Urothelium cell line (cell line): ENCODE results near the gene PRKCA.
"Not testable (repeated sequence)": the region's sequence is repeated elsewhere in the genome, so short reads cannot be mapped to it uniquely, and the experiment has no call there.

Experiments
- DNase-seq: peaks from one replicate; pipeline ENCODE4 v3.0.0; 2011; ENCODE audit warnings: low spot score, mixed read lengths
- FAIRE-seq: peaks from 2 replicates; lab custom pipeline; 2011; peaks lifted over from hg19 to GRCh38; lab: Jason Lieb, UNC

Gene PRKCA

DNA sequence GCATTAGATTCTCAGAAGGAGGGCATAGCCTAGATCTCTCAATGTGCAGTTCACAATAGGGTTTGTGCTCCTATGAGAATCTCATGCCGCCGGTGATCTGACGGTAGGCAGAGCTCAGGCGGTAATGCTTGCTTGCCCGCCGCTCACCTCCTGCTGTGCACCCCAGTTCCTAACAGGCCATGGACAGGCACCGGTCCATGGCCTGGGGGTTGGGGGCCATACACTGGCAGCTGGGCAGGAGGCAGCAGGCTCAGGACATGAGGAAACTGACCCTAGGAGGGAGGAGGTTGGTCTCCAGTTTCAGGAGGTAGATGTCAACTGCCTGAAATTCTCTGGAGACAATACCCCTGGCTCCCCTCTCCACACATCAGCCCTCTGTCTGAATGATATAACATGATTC lies 287.5 kb downstream of the PRKCA start:
- FAIRE-seq = no peak
- no peak for DNase-seq

DNA sequence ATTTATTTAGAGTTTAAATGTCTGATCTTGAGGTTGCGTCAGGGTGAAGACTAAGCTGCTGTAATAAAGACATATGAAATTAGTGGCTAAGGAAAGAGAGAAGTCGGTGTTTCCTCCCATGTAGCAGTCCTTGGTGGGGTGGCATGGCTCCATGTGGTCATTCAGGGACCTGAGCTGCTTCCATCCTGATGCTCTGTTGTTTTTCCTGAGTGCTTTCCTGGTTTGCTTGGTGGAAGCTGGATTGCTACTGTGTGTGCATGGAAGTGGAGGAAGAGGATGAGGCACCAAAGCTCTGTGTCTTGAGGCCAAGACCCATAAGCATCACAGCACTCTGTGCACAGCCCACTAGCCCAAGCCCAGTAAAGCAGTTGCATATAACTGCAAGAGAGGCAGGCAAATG lies 290.7 kb downstream of the PRKCA start:
- DNase-seq (no peak), FAIRE-seq (no peak)

DNA sequence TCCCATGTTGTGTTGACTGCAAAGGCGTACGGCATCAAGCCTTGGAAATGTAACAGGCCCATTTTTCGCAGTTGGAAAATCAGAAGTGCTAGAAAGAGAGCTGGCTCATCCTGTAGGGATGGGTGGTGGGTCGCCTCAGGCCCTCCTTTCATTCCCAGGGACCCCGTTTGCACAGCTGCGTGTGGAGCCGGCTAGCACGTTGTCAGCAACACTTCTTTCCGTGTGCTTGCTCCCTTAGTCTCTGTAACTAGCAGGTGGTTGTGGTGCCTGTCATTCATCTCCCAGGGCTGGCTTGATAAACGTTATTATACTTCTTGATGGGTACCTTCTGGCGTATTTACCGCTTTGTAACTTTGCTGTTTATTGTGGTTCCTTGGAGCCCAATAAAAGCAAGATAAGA lies 293.5 kb downstream of the PRKCA start:
- FAIRE-seq (no peak), DNase-seq (no peak)

GRCh38 chr17:66602659-66603384 lies 300.4 kb downstream of the PRKCA start:
- DNase-seq (no peak), FAIRE-seq (no peak)

- FAIRE-seq (no peak), DNase-seq (no peak)
Observed at GRCh38 chr17:66604376-66604775, 302.0 kb downstream of the PRKCA start.

DNA sequence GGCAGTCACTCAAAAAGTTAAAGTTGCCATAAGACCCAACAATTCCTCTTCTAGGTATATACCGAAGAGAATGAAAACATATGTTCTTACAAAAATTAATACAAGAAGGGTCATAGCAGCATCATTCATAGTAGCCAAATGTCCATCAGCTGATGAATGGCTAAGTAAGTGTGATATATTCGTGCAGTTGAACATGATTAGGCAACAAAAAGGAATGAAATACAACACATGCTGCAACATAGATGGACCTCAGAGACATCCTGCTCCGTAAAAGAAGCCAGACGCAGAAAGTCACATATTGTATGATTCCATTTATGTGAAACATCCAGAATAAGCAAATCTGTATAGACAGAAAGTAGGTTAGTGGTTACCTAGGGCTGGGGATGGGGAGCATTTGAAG lies 303.1 kb downstream of the PRKCA start:
- FAIRE-seq (no peak), DNase-seq (no peak)

DNA sequence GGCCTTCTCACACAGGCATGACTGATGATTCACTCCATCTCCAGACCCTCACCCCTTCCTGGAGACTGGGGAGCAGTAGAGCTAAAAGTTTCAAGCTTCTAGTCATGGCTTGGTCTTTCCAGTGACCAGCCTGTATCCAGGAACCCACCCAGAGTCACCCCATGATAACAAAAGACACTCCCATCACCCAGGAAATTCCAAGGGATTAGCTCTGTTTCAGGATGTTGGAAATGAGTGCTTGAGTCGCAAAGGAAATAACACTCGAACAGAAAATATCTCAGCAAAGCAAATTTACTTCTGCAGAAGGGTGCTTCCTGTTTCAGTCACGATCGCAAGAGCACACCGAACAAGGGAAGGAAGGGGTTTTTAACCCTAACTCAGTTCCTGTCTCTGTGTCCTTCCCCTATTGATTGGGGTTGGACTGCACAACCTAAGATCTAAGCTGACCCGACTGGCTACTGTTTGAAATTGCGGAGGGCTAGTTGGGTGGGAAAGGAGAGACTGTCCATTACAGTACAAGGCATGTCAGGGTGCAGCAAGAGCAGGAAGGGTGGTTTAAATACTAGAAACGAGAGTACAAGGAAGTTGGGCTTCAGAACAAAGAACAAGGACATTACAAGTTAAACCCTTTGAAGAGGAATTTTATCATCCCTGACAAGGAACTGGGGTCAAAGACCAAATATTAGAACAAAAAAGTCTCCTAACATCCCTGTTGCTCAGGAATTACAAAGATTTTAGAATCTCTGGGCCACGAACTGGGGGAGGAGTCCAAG lies 308.1 kb downstream of the PRKCA start:
- no peak for DNase-seq
- no peak for FAIRE-seq

- DNase-seq (no peak), FAIRE-seq (no peak)
Observed at GRCh38 chr17:66611397-66611796, 309.0 kb downstream of the PRKCA start.

DNA sequence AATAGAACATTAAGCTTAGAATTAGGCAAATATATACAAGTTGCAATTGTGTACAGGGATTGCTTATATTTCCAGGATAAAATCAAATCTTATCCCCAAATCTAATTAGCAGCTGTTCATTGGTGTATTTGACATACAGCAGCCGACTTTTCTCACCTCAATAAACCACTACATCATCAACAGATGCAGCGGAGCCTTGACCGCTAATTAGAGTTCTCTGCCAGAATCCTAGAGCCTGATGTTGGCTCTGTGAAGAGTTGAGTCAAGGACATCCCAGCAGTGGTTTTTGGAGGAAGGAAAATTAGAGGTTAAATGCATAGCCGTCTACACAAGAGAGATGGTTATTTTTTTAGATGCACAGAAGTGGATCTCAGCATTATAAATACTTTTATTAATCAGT lies 310.6 kb downstream of the PRKCA start:
- FAIRE-seq (no peak), DNase-seq (no peak)

DNA sequence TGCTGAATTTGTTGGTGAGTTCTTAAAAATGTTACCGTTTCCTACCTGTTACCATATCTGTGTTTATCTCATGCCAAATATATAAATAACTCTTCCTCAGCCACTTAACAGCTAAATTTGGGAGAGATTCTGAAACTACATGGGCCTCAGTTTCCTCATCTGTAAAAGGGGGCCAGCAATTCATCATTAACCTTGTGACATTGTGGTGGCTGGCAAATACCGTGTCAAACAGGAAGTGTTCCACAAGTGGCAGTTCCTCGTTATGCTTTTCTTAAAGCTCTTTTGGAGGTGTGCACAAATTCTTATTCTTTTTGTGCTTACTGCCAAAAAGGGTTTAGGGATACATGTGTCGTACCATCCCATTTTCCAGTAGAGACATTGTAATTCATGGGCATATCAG lies 312.1 kb downstream of the PRKCA start:
- DNase-seq = no peak
- FAIRE-seq = no peak

- DNase-seq (no peak), FAIRE-seq (no peak)
Observed at GRCh38 chr17:66619206-66619605, 316.8 kb downstream of the PRKCA start.

- DNase-seq (no peak), FAIRE-seq (no peak)
Observed at GRCh38 chr17:66620528-66620927, 318.1 kb downstream of the PRKCA start.

DNA sequence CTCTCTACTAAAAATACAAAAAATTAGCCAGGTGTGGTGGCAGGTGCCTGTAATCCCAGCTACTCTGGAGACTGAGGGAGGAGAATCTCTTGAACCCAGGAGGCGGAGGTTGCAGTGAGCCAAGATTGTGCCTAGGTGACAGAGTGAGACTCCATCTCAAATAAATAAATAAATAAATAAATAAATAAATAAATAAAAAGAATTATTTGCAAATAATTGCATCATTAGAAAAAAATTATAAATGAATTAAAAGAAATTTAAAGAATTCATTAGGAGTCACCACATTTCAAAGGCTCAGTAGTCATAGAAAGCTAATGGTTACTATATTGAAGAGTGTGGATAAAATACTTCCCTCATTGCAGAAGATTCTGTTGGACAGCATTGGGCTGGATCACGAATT lies 322.2 kb downstream of the PRKCA start:
- FAIRE-seq, DNase-seq: not testable (repeated sequence)

DNA sequence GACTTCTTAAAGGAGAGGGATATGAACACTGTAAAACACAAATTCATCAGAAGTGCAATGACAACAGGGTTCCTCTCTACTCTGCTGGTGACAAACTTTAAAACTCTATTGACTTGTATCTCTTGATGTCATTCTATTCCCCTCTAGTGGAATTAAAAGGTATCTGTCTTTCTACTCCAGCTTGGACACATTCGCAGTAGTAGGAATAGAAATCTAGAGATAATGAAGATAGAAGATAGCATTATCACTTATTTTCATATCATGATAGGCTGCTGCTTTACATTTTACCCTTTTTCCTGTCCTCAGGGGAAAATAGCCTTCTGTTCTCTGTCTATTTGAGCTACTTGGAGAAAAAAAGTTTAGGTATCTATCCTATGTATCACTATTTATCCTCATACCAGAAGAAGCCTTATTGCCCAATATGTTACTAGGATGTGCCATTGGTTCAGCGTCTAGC lies 322.9 kb downstream of the PRKCA start:
- FAIRE-seq (no peak), DNase-seq (peak; percentile 53)

- FAIRE-seq = no peak
- DNase-seq = no peak
Observed at GRCh38 chr17:66627985-66628384, 325.6 kb downstream of the PRKCA start.

DNA sequence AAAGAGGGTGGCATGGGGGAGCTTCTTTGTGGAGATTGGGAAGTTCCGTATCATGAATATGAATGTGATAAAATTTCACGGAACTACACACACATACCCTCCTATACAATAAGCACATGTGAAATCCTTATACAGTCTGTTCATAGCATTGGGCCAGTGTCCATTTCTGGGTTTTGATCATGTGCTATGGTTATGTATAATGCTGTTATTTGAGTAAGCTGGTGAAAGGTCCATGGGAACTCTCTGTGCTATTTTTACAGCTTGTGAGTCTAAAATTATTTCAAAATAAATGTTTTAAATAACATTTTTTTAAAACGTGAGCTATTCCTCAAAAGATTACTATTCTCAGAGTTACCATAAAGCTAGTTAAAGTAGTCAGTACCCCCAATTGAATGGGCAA lies 327.3 kb downstream of the PRKCA start:
- DNase-seq = no peak
- no peak for FAIRE-seq

DNA sequence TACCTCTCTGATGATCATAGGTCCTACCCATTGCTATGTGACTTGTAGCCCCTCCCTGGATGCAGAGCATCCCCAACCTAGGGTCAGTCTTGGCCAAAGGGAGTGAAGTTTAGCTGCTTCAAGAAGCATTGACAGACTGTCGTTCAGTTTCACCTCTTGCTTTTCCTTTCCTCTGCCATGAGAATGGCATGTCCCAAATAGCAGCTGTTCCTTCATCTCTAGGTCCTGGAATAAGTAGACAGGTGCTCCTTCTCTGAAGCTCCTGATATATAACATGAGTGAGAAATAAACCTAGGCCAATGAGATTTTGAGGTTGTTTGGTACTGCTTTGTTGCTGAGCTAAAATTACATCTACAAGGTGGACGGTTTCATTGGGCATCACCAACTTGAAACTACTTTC lies 328.0 kb downstream of the PRKCA start:
- FAIRE-seq (no peak), DNase-seq (no peak)

DNA sequence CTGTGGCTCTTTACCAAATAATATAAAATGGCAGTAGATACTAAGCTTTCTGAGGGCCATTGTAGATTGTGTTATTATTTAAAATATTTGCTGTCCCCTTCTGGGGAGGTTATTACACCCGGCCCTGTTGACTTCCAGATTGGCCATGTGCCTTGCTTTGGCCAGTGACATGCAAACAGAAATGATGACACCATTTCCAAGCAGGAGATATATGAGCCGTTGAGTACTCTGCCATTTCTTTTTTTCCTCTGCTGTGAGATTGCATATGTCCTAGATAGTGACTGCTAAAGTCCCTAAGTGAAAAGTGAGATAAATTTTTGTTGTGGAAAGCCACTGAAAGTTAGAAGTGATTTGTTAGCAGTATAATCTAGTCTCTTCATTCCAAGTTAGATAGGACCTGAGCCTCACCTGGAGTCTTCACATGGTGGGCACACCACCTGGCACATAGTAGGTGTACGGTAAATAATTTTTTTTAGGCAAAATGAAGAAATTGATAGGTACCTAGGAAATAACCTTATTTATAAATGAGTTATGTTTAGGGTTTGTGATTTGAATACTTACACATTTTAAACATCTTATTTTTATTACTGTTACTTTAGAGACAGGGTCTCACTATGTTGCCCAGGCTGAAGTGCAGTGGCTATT lies 328.5 kb downstream of the PRKCA start:
- DNase-seq (no peak), FAIRE-seq (no peak)

DNA sequence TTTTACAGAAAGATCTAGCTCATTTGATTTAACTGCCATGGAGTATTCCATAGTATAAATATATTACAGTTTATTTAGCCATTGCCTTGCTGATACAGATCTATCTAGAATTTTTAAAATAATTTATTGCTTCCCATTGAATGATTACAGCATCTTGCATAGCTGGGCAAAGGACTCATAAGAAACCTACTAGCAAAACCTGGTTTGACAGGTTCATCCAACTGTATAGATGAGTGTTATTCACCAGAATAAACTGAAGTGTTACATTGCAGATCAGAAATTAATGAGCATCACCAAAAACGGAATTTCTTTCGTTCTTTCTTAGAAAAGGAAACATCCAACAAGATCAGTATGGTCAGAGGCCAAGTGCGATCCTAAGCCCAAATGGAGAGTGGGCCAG lies 330.3 kb downstream of the PRKCA start:
- DNase-seq = no peak
- FAIRE-seq = no peak

GRCh38 chr17:66633317-66633965 lies 331.0 kb downstream of the PRKCA start:
- no peak for DNase-seq
- FAIRE-seq = peak; percentile 17

GRCh38 chr17:66634193-66634592 lies 331.8 kb downstream of the PRKCA start:
- DNase-seq (no peak), FAIRE-seq (no peak)
